ENCODE results near the gene CSRP3.

Gene CSRP3

GRCh38 chr11:19134004-19134403 is 67.8 kb downstream of the CSRP3 start:
- no peak for DNase-seq (ENCODE audit: low read depth in 1 of 2, low spot score in 1 of 2)
